Mesendoderm (in vitro differentiated cells): ENCODE data around the gene CDC16.
A peak's percentile ranks its signal among the peaks of the same experiment; 100 is the strongest.

Experiments used
- DNase-seq: peaks from one replicate; pipeline ENCODE4 v3.0.0; 2013
- H2AK5ac ChIP-seq: 2 replicates; pipeline ENCODE4 v1.6.1; 2013; ENCODE audit warnings: low read length, inconsistent platforms
- H2BK120ac ChIP-seq: 2 replicates; pipeline ENCODE4 v1.6.1; 2013; ENCODE audit warnings: low read depth, mild to moderate bottlenecking, low read length, moderate library complexity, mixed read lengths
- H2BK15ac ChIP-seq: replicated peaks from 2 replicates; pipeline ENCODE4 v1.6.1; 2013; ENCODE audit warnings: low read depth, mild to moderate bottlenecking, moderate library complexity
- H2BK5ac ChIP-seq: 2 replicates; pipeline ENCODE4 v1.6.1; 2013; ENCODE audit warnings: low read length, inconsistent platforms
- H3K18ac ChIP-seq: 2 replicates; pipeline ENCODE4 v1.6.1; 2013; ENCODE audit warnings: mild to moderate bottlenecking, low read length, mixed read lengths
- H3K23ac ChIP-seq: one replicate; pipeline ENCODE4 v1.6.1; 2013; ENCODE audit warnings: low read length
- H3K27ac ChIP-seq: 2 replicates; pipeline ENCODE4 v1.5.1; 2013; ENCODE audit warnings: low read depth, mild to moderate bottlenecking, inconsistent platforms, low read length, moderate library complexity
- H3K27me3 ChIP-seq: 2 replicates; pipeline ENCODE4 v1.6.1; 2013; ENCODE audit warnings: low read length, control low read depth, mild to moderate bottlenecking, inconsistent platforms; ENCODE audit not compliant: insufficient read depth, poor library complexity
- H3K36me3 ChIP-seq: 2 replicates; pipeline ENCODE4 v1.6.1; 2013; ENCODE audit warnings: low read length, inconsistent platforms; ENCODE audit not compliant: control insufficient read depth, insufficient read depth
- H3K4ac ChIP-seq: one replicate; pipeline ENCODE4 v1.6.1; 2013; ENCODE audit warnings: low read depth, mild to moderate bottlenecking, low read length, moderate library complexity
- H3K4me1 ChIP-seq: 2 replicates; pipeline ENCODE4 v1.6.1; 2013; ENCODE audit warnings: low read depth, low read length, inconsistent platforms; ENCODE audit not compliant: control insufficient read depth
- H3K4me2 ChIP-seq: 2 replicates; pipeline ENCODE4 v1.6.1; 2013; ENCODE audit warnings: low read length
- H3K4me3 ChIP-seq: 2 replicates; pipeline ENCODE4 v1.5.1; 2013; ENCODE audit warnings: mild to moderate bottlenecking, low read length
- H3K56ac ChIP-seq: one replicate; pipeline ENCODE4 v1.6.1; 2013; ENCODE audit warnings: low read length
- H3K79me1 ChIP-seq: 2 replicates; pipeline ENCODE4 v1.6.1; 2013; ENCODE audit warnings: low read length, inconsistent platforms
- H3K79me2 ChIP-seq: 2 replicates; pipeline ENCODE4 v1.6.1; 2013; ENCODE audit warnings: mild to moderate bottlenecking, low read length; ENCODE audit not compliant: control insufficient read depth, insufficient read depth
- H3K9ac ChIP-seq: 2 replicates; pipeline ENCODE4 v1.6.1; 2013; ENCODE audit warnings: low read length, inconsistent platforms
- H4K5ac ChIP-seq: one replicate; pipeline ENCODE4 v1.6.1; 2013; ENCODE audit warnings: low read length
- H4K8ac ChIP-seq: one replicate; pipeline ENCODE4 v1.6.1; 2013; ENCODE audit warnings: low read depth, mild to moderate bottlenecking, control low read depth, low read length, moderate library complexity
- WGBS: extraction: QIAGEN DNeasy Blood & Tissue Kit; methylation state at CpG from one replicate; pipeline ENCODE4 v1.1.7; 2013; ENCODE audit warnings: low lambda C conversion rate, missing lambda C conversion rate; ENCODE audit not compliant: insufficient coverage; ENCODE audit errors: extremely low coverage; 5-methylcytosine and 5-hydroxymethylcytosine counted together

The CDC16 gene

DNA sequence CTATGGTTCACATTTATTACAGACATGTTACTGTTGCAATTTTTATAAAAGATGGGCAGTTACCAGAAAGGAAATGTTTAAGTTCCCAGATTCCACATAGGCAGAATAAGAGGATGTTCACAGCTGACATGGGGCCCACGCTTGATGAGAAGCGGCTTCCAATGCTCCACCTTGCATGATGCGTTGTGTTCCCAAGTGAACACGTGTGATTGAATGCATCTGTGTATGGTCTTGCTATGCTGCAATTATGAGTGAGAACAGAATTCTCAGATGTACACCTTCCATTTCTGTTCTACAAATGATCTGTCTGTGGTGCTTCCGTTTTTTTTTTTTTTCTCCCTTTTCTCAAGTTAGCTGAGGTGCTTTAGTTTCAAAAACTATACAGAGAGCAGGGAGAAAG lies 62.2 kb downstream of the CDC16 start:
- H3K79me1 ChIP-seq = peaks cover 9% of the 10 kb centered on the region
- H3K4me3 ChIP-seq = no peak overlapping the region
- H3K4ac ChIP-seq = no peak overlapping the region
- H3K27me3 ChIP-seq = no peaks in the 10 kb centered on the region
- H2AK5ac ChIP-seq = no peak overlapping the region
- H4K5ac ChIP-seq = no peak overlapping the region
- no peak overlapping the region for H3K18ac ChIP-seq
- H3K4me2 ChIP-seq = no peak overlapping the region
- no peak overlapping the region for H2BK5ac ChIP-seq
- no peak overlapping the region for H3K27ac ChIP-seq
- no peak overlapping the region for H2BK120ac ChIP-seq
- WGBS = no CpG with 5 or more reads among the region's 5 CpGs
- H3K9ac ChIP-seq = no peak overlapping the region
- H3K23ac ChIP-seq = no peak overlapping the region
- no peaks in the 10 kb centered on the region for H3K4me1 ChIP-seq
- H4K8ac ChIP-seq = no peak overlapping the region
- peaks cover 8% of the 10 kb centered on the region for H3K36me3 ChIP-seq
- H2BK15ac ChIP-seq = no peak overlapping the region
- DNase-seq = no peak
- peaks cover 2% of the 10 kb centered on the region for H3K79me2 ChIP-seq
- H3K56ac ChIP-seq = no peak overlapping the region

DNA sequence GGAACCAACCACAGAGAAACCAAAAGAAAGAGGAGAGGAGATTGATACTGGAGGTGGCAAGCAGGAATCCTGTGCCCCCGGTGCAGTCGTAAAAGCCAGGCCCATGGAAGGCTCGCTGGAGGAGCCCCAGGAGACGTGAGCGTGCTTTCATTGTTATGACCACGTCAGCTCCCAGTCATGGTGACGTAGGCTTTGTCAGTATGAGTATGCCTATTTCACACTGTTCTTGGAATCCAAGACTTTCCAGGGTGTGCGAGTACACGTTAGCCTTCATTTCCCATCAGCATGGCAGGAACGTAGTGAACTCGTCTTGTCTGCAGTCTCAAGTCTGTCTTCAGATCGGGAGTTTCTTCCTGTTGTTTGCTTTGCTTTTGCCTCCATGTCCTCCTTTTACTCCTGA lies 64.2 kb downstream of the CDC16 start:
- Histone ChIP-seq H3K27ac (no peak overlapping the region), H2BK5ac (no peak overlapping the region), H3K36me3 (peaks cover 12% of the 10 kb centered on the region), H4K8ac (no peak overlapping the region), H4K5ac (no peak overlapping the region), H2AK5ac (no peak overlapping the region), H3K79me1 (peaks cover 6% of the 10 kb centered on the region), H3K79me2 (peaks cover 2% of the 10 kb centered on the region), H3K9ac (no peak overlapping the region), H3K56ac (no peak overlapping the region), H2BK120ac (no peak overlapping the region), H3K4me1 (no peaks in the 10 kb centered on the region), H2BK15ac (no peak overlapping the region), H3K4me3 (no peak overlapping the region), H3K27me3 (no peaks in the 10 kb centered on the region), H3K4me2 (no peak overlapping the region), H3K23ac (no peak overlapping the region), H3K18ac (no peak overlapping the region), H3K4ac (no peak overlapping the region)
- DNase-seq = no peak
- no CpG with 5 or more reads among the region's 12 CpGs for WGBS

DNA sequence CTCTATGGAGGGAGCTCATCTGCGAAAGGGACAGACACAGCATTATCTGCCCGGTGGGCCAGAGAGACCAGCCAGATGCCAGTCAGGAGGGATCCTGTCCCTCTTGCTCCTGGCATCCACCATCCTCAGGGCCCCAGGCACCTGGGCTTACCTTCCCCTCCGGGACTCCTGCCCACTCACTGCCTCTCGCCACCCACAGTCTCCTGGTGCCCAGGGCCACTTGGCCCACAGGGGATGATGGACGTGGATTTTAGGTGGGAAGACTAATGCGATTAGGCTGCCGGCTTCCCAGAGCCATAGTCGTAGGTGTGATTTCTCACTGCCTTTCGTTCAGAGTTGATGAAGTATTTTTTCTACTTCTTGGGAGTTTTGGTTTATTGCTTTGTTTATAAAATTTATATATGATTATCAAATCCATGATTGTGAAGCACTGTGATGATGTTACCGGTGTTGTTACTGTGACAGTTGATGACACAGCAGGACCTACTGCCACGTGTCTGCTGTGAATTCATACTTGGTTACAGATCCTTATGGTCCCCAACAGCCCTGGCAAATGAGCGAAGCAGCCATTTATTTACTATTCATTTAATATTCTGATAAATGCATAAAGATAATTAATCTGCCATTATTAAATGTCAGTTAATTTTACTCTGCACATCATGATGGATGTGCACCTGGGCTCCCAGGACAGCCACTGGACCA lies 65.1 kb downstream of the CDC16 start:
- no peak overlapping the region for H2AK5ac ChIP-seq
- WGBS = no CpG with 5 or more reads among the region's 12 CpGs
- no peak overlapping the region for H4K5ac ChIP-seq
- H3K79me1 ChIP-seq = peaks cover 6% of the 10 kb centered on the region
- no peak for DNase-seq
- H2BK5ac ChIP-seq = no peak overlapping the region
- no peak overlapping the region for H2BK120ac ChIP-seq
- H4K8ac ChIP-seq = no peak overlapping the region
- H3K56ac ChIP-seq = peak overlapping the region; percentile 34
- no peak overlapping the region for H3K9ac ChIP-seq
- H3K4ac ChIP-seq = no peak overlapping the region
- no peak overlapping the region for H3K27ac ChIP-seq
- H3K27me3 ChIP-seq = no peaks in the 10 kb centered on the region
- H2BK15ac ChIP-seq = no peak overlapping the region
- H3K79me2 ChIP-seq = peaks cover 2% of the 10 kb centered on the region
- H3K36me3 ChIP-seq = peaks cover 12% of the 10 kb centered on the region
- H3K23ac ChIP-seq = no peak overlapping the region
- H3K4me1 ChIP-seq = no peaks in the 10 kb centered on the region
- no peak overlapping the region for H3K18ac ChIP-seq
- H3K4me3 ChIP-seq = no peak overlapping the region
- no peak overlapping the region for H3K4me2 ChIP-seq

GRCh38 chr13:114303700-114304327 lies 69.1 kb downstream of the CDC16 start:
- Histone ChIP-seq H3K4me2 (no peak overlapping the region), H2BK120ac (no peak overlapping the region), H3K56ac (no peak overlapping the region), H2AK5ac (no peak overlapping the region), H3K9ac (no peak overlapping the region), H3K79me2 (no peaks in the 10 kb centered on the region), H3K4me3 (no peak overlapping the region), H3K23ac (no peak overlapping the region), H4K5ac (no peak overlapping the region), H3K27me3 (no peaks in the 10 kb centered on the region), H4K8ac (no peak overlapping the region), H3K27ac (no peak overlapping the region), H3K18ac (no peak overlapping the region), H3K36me3 (peaks cover 12% of the 10 kb centered on the region), H3K4me1 (no peaks in the 10 kb centered on the region), H2BK5ac (no peak overlapping the region), H3K4ac (no peak overlapping the region), H2BK15ac (no peak overlapping the region), H3K79me1 (peaks cover 2% of the 10 kb centered on the region)
- WGBS = no CpG with 5 or more reads among the region's 11 CpGs
- peak; percentile 29 for DNase-seq

DNA sequence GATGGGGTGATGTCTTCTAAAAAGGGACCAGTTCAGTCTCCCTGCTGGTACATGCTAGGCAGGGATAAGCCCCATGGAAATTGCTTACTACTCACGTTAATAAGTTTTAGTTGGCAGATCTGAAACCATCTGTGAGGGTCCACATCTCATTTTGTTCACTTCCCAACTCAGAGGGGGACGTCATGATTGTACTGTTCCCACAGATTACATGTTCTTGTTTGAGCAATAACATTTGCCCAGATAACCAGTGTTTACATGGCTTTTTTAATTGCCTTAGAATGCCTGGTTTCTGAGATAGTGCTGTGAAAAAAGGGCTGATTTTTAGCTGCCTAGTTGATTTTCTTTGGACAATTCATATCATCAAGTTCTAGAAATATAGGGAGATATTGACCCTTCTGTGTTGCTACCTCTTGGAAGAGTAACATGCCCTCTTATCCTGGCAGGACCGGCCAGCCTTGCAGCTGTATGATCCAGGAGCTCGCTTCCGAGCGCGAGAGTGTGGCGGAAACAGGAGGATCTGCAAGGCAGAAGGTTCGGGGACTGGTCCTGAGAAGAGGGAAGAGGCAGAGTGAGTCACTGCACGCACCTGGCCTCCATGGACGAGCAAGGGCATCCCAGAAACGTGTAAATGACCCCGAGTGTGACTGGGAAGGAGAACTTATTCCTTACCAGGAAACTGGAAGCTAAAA lies 69.8 kb downstream of the CDC16 start:
- H3K56ac ChIP-seq = no peak overlapping the region
- H3K79me2 ChIP-seq = no peaks in the 10 kb centered on the region
- no peak overlapping the region for H3K18ac ChIP-seq
- no peak overlapping the region for H2BK15ac ChIP-seq
- H3K27ac ChIP-seq = no peak overlapping the region
- H2BK5ac ChIP-seq = no peak overlapping the region
- no peak overlapping the region for H4K8ac ChIP-seq
- no peak overlapping the region for H3K4me3 ChIP-seq
- no peaks in the 10 kb centered on the region for H3K79me1 ChIP-seq
- H4K5ac ChIP-seq = no peak overlapping the region
- no peak overlapping the region for H3K9ac ChIP-seq
- no peak overlapping the region for H3K4ac ChIP-seq
- H2BK120ac ChIP-seq = no peak overlapping the region
- peaks cover 10% of the 10 kb centered on the region for H3K36me3 ChIP-seq
- no peak for DNase-seq
- no peak overlapping the region for H3K4me2 ChIP-seq
- H3K23ac ChIP-seq = no peak overlapping the region
- no peak overlapping the region for H2AK5ac ChIP-seq
- no peaks in the 10 kb centered on the region for H3K27me3 ChIP-seq
- no CpG with 5 or more reads among the region's 13 CpGs for WGBS
- H3K4me1 ChIP-seq = no peaks in the 10 kb centered on the region
